IMR-90 (cell line): Measurements from ENCODE around the gene RASIP1. TPM values are rescaled to one million over a fixed set of nuclear protein-coding genes. Genes with fewer than 3 reads are reported as not detected.
A peak's percentile ranks its signal among the peaks of the same experiment; 100 is the strongest.

ENCODE experiments used
- ATAC-seq: fragments of 200-7000 bp; cut with Tn5 transposase; 2 replicates; pipeline ENCODE4 v1.9.1; 2020; ENCODE audit warnings: low read depth, mild to moderate bottlenecking, moderate library complexity
- BruUV-seq: library from RNA; stranded (reverse); fragments of 400-500 nt; replicated peaks from 2 replicates; lab custom pipeline; 2021; lab: Mats Ljungman, UMichigan
- CTCF ChIA-PET: fragments of 300-600 bp; formaldehyde crosslinking; extraction: SDS; loops from one replicate; lab custom pipeline; 2021; ENCODE audit warnings: antibody characterized with exemption; lab: Yijun Ruan, JAX
- POLR2A ChIA-PET: fragments of 300-600 bp; sonication (Branson Sonifier 250); formaldehyde crosslinking; loops from one replicate; lab custom pipeline; 2022; ENCODE audit warnings: antibody characterized with exemption; ENCODE audit not compliant: unreplicated experiment; lab: Charles Lee
- DNase-seq: peaks from one replicate; pipeline ENCODE4 v3.0.0; 2013
- H2AFZ ChIP-seq: replicated peaks from 2 replicates; pipeline ENCODE3; 2013; ENCODE audit warnings: low read length, mild to moderate bottlenecking; ENCODE audit not compliant: poor library complexity
- H2AK5ac ChIP-seq: 2 replicates; pipeline ENCODE4 v1.6.1; 2013; ENCODE audit warnings: low read depth, low read length, inconsistent platforms
- H2AK9ac ChIP-seq: replicated peaks from 2 replicates; pipeline ENCODE3; 2013; ENCODE audit warnings: mild to moderate bottlenecking, low read depth, low read length, moderate library complexity; ENCODE audit not compliant: poor library complexity
- H2BK120ac ChIP-seq: 2 replicates; pipeline ENCODE4 v1.6.1; 2013; ENCODE audit warnings: low read depth, low read length, inconsistent platforms
- H2BK15ac ChIP-seq: 3 replicates; pipeline ENCODE4 v1.6.1; 2013; ENCODE audit warnings: low read depth, low read length, inconsistent platforms
- H2BK20ac ChIP-seq: 2 replicates; pipeline ENCODE4 v1.6.1; 2013; ENCODE audit warnings: low read depth, mild to moderate bottlenecking, inconsistent platforms, low read length, moderate library complexity
- H2BK5ac ChIP-seq: 2 replicates; pipeline ENCODE4 v1.6.1; 2013; ENCODE audit warnings: mild to moderate bottlenecking, low read depth, low read length, inconsistent platforms; ENCODE audit not compliant: poor library complexity, severe bottlenecking
- H3K14ac ChIP-seq: replicated peaks from 2 replicates; pipeline ENCODE4 v1.6.1; 2013; ENCODE audit warnings: low read depth, low read length, inconsistent platforms
- H3K18ac ChIP-seq: 2 replicates; pipeline ENCODE4 v1.6.1; 2013; ENCODE audit warnings: low read depth, low read length, control low read depth
- H3K23ac ChIP-seq: 2 replicates; pipeline ENCODE4 v1.6.1; 2013; ENCODE audit warnings: low read depth, low read length, inconsistent platforms
- H3K27ac ChIP-seq: 2 replicates; pipeline ENCODE4 v1.5.1; 2013; ENCODE audit warnings: mild to moderate bottlenecking, control low read depth, low read length; ENCODE audit not compliant: insufficient read depth
- H3K27me3 ChIP-seq: 2 replicates; pipeline ENCODE4 v1.6.1; 2013; ENCODE audit warnings: low read length; ENCODE audit not compliant: control insufficient read depth, insufficient read depth
- H3K36me3 ChIP-seq: 2 replicates; pipeline ENCODE4 v1.6.1; 2013; ENCODE audit warnings: low read length, mixed read lengths; ENCODE audit not compliant: control insufficient read depth, insufficient read depth
- H3K4ac ChIP-seq: 2 replicates; pipeline ENCODE4 v1.6.1; 2013; ENCODE audit warnings: low read depth, low read length, inconsistent platforms
- H3K4me1 ChIP-seq: 2 replicates; pipeline ENCODE4 v1.6.1; 2013; ENCODE audit warnings: low read length, mixed read lengths; ENCODE audit not compliant: control insufficient read depth, insufficient read depth
- H3K4me2 ChIP-seq: 2 replicates; pipeline ENCODE4 v1.6.1; 2013; ENCODE audit warnings: low read depth, mild to moderate bottlenecking, control low read depth, low read length, moderate library complexity
- H3K4me3 ChIP-seq: 2 replicates; pipeline ENCODE4 v1.5.1; 2013; ENCODE audit warnings: low read depth, mild to moderate bottlenecking, control low read depth, low read length, moderate library complexity; ENCODE audit not compliant: insufficient read depth
- H3K56ac ChIP-seq: 2 replicates; pipeline ENCODE4 v1.6.1; 2013; ENCODE audit warnings: low read length, inconsistent platforms; ENCODE audit not compliant: insufficient read depth; ENCODE audit errors: extremely low read depth
- H3K79me1 ChIP-seq, 2 experiments: 2 replicates each; pipeline ENCODE4 v1.6.1; 2013; ENCODE audit warnings: low read length in 2 of 2, inconsistent platforms in 1 of 2, low read depth in 1 of 2
- H3K9ac ChIP-seq: 2 replicates; pipeline ENCODE4 v1.6.1; 2013; ENCODE audit warnings: low read depth, low read length, control low read depth
- H3K9me1 ChIP-seq: 2 replicates; pipeline ENCODE4 v1.6.1; 2013; ENCODE audit warnings: low read length, inconsistent platforms; ENCODE audit not compliant: insufficient read depth
- H3K9me3 ChIP-seq: 2 replicates; pipeline ENCODE4 v1.6.1; 2013; ENCODE audit warnings: low read length; ENCODE audit not compliant: control insufficient read depth, insufficient read depth
- H4K20me1 ChIP-seq: 2 replicates; pipeline ENCODE4 v1.6.1; 2013; ENCODE audit warnings: low read length, inconsistent platforms; ENCODE audit not compliant: insufficient read depth
- H4K5ac ChIP-seq: 2 replicates; pipeline ENCODE4 v1.6.1; 2013; ENCODE audit warnings: mild to moderate bottlenecking, low read depth, low read length, control low read depth
- H4K8ac ChIP-seq, 2 experiments: 2 replicates each; pipeline ENCODE4 v1.6.1; 2013; ENCODE audit warnings: low read depth in 2 of 2, low read length in 2 of 2, control low read depth in 1 of 2, inconsistent platforms in 1 of 2
- H4K91ac ChIP-seq: 2 replicates; pipeline ENCODE4 v1.6.1; 2013; ENCODE audit warnings: low read depth, low read length, inconsistent platforms; ENCODE audit not compliant: insufficient read depth
- BHLHE40 ChIP-seq: fragments of 150-350 bp; IDR thresholded peaks from 2 replicates; pipeline ENCODE4 v1.6.1; 2016; ENCODE audit warnings: mild to moderate bottlenecking, low read depth, low read length
- CEBPB ChIP-seq: IDR thresholded peaks from 2 replicates; pipeline ENCODE4 v1.6.1; 2012; ENCODE audit warnings: low read depth, low read length, improper control_type of control experiment
- FOS ChIP-seq: fragments of 150-350 bp; IDR thresholded peaks from 2 replicates; pipeline ENCODE4 v1.6.1; 2016; ENCODE audit warnings: low read depth, low read length
- MAFK ChIP-seq: IDR thresholded peaks from 2 replicates; pipeline ENCODE4 v1.6.1; 2012; ENCODE audit warnings: low read depth, low read length, improper control_type of control experiment
- MAZ ChIP-seq: IDR thresholded peaks from 2 replicates; pipeline ENCODE4 v1.6.1; 2012; ENCODE audit warnings: low read depth, mild to moderate bottlenecking, low read length, improper control_type of control experiment, moderate library complexity, borderline replicate concordance
- MXI1 ChIP-seq: IDR thresholded peaks from 2 replicates; pipeline ENCODE4 v1.6.1; 2012; ENCODE audit warnings: low read depth, mild to moderate bottlenecking, low read length, moderate library complexity, borderline replicate concordance
- NFE2L2 ChIP-seq: fragments of 150-350 bp; IDR thresholded peaks from 2 replicates; pipeline ENCODE4 v1.6.1; 2016; ENCODE audit warnings: low read depth, mild to moderate bottlenecking, low read length
- POLR2A ChIP-seq: IDR thresholded peaks from 2 replicates; pipeline ENCODE4 v1.6.1; 2012; ENCODE audit warnings: mild to moderate bottlenecking, low read depth, low read length
- WGBS, 2 experiments: methylation state at CpG; one replicate each; pipeline versions ENCODE4 v1.1.5 to v1.1.7; 2013; ENCODE audit warnings: missing lambda C conversion rate in 2 of 2; ENCODE audit not compliant: insufficient read length in 1 of 2; ENCODE audit errors: extremely low coverage in 2 of 2; 5-methylcytosine and 5-hydroxymethylcytosine counted together
- dilution Hi-C: fragments of 300-500 bp; cut with HindIII; formaldehyde crosslinking; loops from one replicate; pipeline ENCODE4 v1.14.3; 2018; ENCODE audit warnings: low sequenced_read_pairs; ENCODE audit not compliant: unreplicated experiment
- in situ Hi-C: fragments of 300-500 bp; cut with MboI; formaldehyde crosslinking; loops from 3 replicates; pipeline ENCODE4 v1.14.3; 2019; ENCODE audit warnings: low sequenced_read_pairs, inconsistent platforms, mixed read lengths
- intact Hi-C: fragments of 100-400 bp; cut with micrococcal nuclease; formaldehyde crosslinking; loops from 2 replicates; pipeline ENCODE4 v1.10.0; 2022
- polyA plus RNA-seq, 3 experiments: library from polyadenylated mRNA; depleted of rRNA; stranded (reverse); fragments of >200 nt; gene quantifications; 2 replicates each; pipeline ENCODE4 v1.2.3, GENCODE V29; 2012; ENCODE audit warnings: low replicate concordance in 1 of 3
- total RNA-seq: library from RNA; depleted of rRNA; stranded (reverse); fragments of >200 nt; gene quantifications from 2 replicates; pipeline ENCODE4 v1.2.3, GENCODE V29; 2012
- TF ChIP-seq, protein P1 (sequence below): conservative IDR thresholded peaks from 2 replicates; pipeline ENCODE4 v1.5.1; 2012; ENCODE audit warnings: mild to moderate bottlenecking, low read depth, low read length, improper control_type of control experiment
- TF ChIP-seq, protein P2 (sequence below): fragments of 150-350 bp; IDR thresholded peaks from 2 replicates; pipeline ENCODE4 v1.6.1; 2016; ENCODE audit warnings: low read depth, mild to moderate bottlenecking, low read length, moderate library complexity, borderline replicate concordance
- TF ChIP-seq, protein P3 (sequence below): fragments of 150-350 bp; IDR thresholded peaks from 2 replicates; pipeline ENCODE4 v1.6.1; 2017; ENCODE audit warnings: mild to moderate bottlenecking, antibody characterized with exemption, low read length, low read depth

RASIP1 gene
- total and polyA plus RNA-seq, 2 of the 4 experiments (the other 2 are of a cell fraction): 0.18 to 0.51 TPM

DNA sequence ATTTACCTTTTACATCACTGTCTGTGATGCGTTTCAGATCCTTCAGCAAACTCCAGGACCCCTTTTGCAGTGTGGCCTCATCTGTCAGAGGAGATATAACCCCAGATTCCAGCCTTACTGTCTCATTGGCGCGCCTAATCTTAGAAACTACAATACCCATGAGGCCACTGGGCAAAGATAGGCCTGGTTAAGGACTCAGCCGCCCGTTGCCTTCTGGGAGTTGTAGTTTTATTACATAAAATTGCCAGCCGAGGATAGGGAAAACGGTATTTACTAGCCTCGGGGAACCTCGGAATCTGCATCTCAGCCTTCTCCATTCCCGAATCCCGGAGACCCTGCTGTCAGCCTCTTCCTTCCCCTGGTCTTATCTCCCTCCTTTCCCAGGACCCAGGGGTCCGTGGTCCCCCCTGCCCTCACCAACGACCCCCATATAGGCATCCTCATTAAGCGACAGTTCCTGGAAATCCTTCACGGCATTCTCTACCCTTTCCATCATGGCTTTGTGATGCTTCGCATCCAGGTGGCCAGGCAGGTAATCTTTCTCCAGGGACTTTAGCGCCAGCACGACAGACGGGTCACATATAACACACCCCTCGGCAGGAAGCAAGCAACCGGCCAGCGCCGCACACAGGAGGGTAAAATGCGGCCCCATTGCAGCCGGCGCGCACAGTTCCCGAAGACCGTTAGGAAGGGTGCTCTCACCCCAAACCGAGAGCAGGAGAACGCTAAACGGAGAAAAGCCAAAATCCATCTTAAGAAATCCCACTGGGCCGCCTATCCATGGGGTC is 5.0 kb upstream of the RASIP1 start:
- H3K56ac ChIP-seq: no peak overlapping the region
- WGBS, 2 experiments: 24% methylated on average over 9 of the region's 33 CpGs; no CpG with 5 or more reads in 1 of the 2 experiments
- H2AK9ac ChIP-seq: no peak overlapping the region
- no peaks in the 10 kb centered on the region for H3K79me1 ChIP-seq
- POLR2A ChIA-PET: no interaction called here
- H4K20me1 ChIP-seq: no peaks in the 10 kb centered on the region
- H3K14ac ChIP-seq: no peak overlapping the region
- peaks cover 12% of the 10 kb centered on the region; the same call in 1 of the 2 replicates for H3K27me3 ChIP-seq
- TF ChIP-seq, protein P1, sequence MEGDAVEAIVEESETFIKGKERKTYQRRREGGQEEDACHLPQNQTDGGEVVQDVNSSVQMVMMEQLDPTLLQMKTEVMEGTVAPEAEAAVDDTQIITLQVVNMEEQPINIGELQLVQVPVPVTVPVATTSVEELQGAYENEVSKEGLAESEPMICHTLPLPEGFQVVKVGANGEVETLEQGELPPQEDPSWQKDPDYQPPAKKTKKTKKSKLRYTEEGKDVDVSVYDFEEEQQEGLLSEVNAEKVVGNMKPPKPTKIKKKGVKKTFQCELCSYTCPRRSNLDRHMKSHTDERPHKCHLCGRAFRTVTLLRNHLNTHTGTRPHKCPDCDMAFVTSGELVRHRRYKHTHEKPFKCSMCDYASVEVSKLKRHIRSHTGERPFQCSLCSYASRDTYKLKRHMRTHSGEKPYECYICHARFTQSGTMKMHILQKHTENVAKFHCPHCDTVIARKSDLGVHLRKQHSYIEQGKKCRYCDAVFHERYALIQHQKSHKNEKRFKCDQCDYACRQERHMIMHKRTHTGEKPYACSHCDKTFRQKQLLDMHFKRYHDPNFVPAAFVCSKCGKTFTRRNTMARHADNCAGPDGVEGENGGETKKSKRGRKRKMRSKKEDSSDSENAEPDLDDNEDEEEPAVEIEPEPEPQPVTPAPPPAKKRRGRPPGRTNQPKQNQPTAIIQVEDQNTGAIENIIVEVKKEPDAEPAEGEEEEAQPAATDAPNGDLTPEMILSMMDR: no peak
- no peak for TF ChIP-seq MXI1
- TF ChIP-seq CEBPB: no peak
- TF ChIP-seq, protein P2, sequence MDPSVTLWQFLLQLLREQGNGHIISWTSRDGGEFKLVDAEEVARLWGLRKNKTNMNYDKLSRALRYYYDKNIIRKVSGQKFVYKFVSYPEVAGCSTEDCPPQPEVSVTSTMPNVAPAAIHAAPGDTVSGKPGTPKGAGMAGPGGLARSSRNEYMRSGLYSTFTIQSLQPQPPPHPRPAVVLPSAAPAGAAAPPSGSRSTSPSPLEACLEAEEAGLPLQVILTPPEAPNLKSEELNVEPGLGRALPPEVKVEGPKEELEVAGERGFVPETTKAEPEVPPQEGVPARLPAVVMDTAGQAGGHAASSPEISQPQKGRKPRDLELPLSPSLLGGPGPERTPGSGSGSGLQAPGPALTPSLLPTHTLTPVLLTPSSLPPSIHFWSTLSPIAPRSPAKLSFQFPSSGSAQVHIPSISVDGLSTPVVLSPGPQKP: no peak
- TF ChIP-seq POLR2A: no peak
- no peak for TF ChIP-seq BHLHE40
- no peak for TF ChIP-seq MAFK
- TF ChIP-seq, protein P3, sequence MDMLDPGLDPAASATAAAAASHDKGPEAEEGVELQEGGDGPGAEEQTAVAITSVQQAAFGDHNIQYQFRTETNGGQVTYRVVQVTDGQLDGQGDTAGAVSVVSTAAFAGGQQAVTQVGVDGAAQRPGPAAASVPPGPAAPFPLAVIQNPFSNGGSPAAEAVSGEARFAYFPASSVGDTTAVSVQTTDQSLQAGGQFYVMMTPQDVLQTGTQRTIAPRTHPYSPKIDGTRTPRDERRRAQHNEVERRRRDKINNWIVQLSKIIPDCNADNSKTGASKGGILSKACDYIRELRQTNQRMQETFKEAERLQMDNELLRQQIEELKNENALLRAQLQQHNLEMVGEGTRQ: no peak
- no peak for TF ChIP-seq FOS
- no peak for TF ChIP-seq MAZ
- no peak for TF ChIP-seq NFE2L2
- no peak overlapping the region for H2BK120ac ChIP-seq
- DNase-seq: peak; percentile 57
- no peak overlapping the region for H3K4me3 ChIP-seq
- H3K9me1 ChIP-seq: no peaks in the 10 kb centered on the region
- H4K91ac ChIP-seq: no peak overlapping the region
- no TSS peak for BruUV-seq
- H3K9ac ChIP-seq: no peak overlapping the region
- ATAC-seq: peak; percentile 66
- H3K36me3 ChIP-seq: no peaks in the 10 kb centered on the region
- no peak overlapping the region for H2AK5ac ChIP-seq
- no peak overlapping the region for H2BK20ac ChIP-seq
- dilution Hi-C loops: no loop called here
- no peak overlapping the region for H3K18ac ChIP-seq
- H2BK5ac ChIP-seq: no peak overlapping the region
- H3K4me1 ChIP-seq: no peaks in the 10 kb centered on the region
- H2AFZ ChIP-seq: peak overlapping the region; percentile 63
- no peak overlapping the region for H4K8ac ChIP-seq
- H3K23ac ChIP-seq: no peak overlapping the region
- intact Hi-C loops: no loop called here
- no peak overlapping the region for H2BK15ac ChIP-seq
- no peak overlapping the region for H3K4ac ChIP-seq
- no peaks in the 10 kb centered on the region for H3K9me3 ChIP-seq
- no peak overlapping the region for H3K4me2 ChIP-seq
- in situ Hi-C loops: no loop called here
- H3K27ac ChIP-seq: no peak overlapping the region
- CTCF ChIA-PET: no interaction called here
- H4K5ac ChIP-seq: no peak overlapping the region
